ENCODE results near the gene POU2AF1.
"Not testable (repeated sequence)": the region's sequence is repeated elsewhere in the genome, so short reads cannot be mapped to it uniquely, and the experiment has no call there.

DNA sequence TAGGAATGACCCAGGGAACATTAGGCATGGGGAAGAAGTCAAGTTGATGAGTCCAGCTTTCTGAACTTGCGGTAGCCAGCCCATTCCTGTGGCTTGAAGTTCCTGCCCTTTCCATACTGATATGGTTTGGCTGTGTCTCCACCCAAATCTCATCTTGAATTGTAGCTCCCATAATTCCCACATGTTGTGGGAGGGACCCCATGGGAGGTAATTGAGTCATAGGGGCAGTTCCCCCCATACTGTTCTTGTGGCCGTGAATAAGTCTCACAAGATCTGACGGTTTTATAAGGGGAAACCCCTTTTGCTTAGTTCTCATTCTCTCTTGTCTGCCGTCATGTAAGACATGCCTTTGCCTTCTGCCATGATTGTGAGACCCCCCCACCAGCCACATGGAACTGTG is 15.1 kb upstream of the POU2AF1 start:
- not testable (repeated sequence) for TF ChIP-seq MAX (IDR thresholded peaks at IDR 0.05); MAFK (IDR thresholded peaks at IDR 0.05; ENCODE audit: partially characterized antibody); SMC3 (IDR thresholded peaks at IDR 0.05)
- TF ChIP-seq, protein P1, sequence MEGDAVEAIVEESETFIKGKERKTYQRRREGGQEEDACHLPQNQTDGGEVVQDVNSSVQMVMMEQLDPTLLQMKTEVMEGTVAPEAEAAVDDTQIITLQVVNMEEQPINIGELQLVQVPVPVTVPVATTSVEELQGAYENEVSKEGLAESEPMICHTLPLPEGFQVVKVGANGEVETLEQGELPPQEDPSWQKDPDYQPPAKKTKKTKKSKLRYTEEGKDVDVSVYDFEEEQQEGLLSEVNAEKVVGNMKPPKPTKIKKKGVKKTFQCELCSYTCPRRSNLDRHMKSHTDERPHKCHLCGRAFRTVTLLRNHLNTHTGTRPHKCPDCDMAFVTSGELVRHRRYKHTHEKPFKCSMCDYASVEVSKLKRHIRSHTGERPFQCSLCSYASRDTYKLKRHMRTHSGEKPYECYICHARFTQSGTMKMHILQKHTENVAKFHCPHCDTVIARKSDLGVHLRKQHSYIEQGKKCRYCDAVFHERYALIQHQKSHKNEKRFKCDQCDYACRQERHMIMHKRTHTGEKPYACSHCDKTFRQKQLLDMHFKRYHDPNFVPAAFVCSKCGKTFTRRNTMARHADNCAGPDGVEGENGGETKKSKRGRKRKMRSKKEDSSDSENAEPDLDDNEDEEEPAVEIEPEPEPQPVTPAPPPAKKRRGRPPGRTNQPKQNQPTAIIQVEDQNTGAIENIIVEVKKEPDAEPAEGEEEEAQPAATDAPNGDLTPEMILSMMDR (IDR thresholded peaks at IDR 0.05) = not testable (repeated sequence)
